Measurements from ENCODE around the gene CYP4V2. TPM values are rescaled to one million over a fixed set of nuclear protein-coding genes. Genes with fewer than 3 reads are reported as not detected.

The CYP4V2 gene
- total RNA-seq, 1 experiment from 2014 or later, result 2.0 TPM

DNA sequence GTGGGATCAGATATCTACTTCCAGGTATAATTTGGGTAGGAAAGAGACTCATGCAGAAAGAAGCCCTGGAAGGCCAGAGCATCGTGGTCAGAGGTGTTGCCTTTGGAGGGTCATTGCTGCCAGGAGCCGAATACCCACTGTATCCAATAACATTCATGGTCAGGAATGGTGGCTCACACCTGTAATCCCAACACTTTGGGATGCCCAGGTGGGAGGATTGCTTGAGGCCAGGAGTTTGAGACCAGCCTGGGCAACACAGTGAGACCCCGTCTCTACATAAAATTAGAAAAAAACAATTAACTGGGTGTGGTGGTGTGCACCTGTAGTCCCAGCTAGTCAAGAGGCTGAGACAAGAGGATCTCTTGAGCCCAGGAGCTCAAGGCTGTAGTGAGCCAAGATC, 63.8 kb downstream of the CYP4V2 start:
- no peak for ATAC-seq
- Mint-ChIP-seq H3K4me1 (peaks cover 37% of the 10 kb centered on the region), H3K27ac (peak overlapping the region; percentile 11; the same call in 1 of the 2 replicates), H3K36me3 (peaks cover 37% of the 10 kb centered on the region), H3K9me3 (peaks cover 3% of the 10 kb centered on the region), H3K4me3 (no peak overlapping the region), H3K27me3 (ENCODE audit: low read depth) (no peaks in the 10 kb centered on the region)
- TF ChIP-seq, protein P1, sequence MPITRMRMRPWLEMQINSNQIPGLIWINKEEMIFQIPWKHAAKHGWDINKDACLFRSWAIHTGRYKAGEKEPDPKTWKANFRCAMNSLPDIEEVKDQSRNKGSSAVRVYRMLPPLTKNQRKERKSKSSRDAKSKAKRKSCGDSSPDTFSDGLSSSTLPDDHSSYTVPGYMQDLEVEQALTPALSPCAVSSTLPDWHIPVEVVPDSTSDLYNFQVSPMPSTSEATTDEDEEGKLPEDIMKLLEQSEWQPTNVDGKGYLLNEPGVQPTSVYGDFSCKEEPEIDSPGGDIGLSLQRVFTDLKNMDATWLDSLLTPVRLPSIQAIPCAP (CRISPR knock-in tag; IDR thresholded peaks at IDR 0.05), result no peak
- TF ChIP-seq ZNF121 (CRISPR knock-in tag; IDR thresholded peaks at IDR 0.05) (peak; percentile 92), ZNF219 (CRISPR knock-in tag; IDR thresholded peaks at IDR 0.05; ENCODE audit: borderline replicate concordance) (no peak)
- POLR2A ChIA-PET, result no interaction called here
- CTCF ChIA-PET, result no interaction called here
- no peak for DNase-seq (ENCODE audit: low spot score)

DNA sequence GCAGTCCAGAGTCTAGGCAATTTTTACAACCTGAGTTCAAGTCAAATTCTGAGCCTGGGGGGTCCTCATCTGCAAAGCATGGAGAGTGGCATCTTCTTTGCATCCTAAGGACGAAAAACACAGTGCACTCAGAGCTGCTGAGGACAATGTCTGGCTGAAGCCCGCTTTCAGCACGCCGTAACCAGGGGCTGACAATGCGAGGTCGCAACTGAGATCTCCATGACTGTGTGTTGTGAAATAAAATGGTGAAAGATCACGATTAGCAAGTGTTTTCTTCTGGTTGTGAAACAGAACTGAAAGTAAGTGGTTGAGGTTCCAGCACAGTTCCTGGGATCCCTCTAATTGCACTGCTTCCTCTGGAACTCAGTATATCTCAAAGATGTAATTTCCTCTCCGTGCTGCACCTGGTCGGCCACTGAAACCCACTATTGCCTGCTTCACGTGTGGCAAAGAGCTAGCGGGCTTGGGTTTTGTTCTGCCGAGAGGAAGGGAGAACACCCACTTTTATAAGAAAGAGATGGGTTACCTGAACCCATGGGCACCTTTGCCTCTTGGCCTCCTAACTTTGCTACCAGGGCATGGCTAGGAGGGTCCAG, 66.9 kb downstream of the CYP4V2 start:
- CTCF ChIA-PET, result no interaction called here
- H3K27me3 Mint-ChIP-seq (ENCODE audit: low read depth), result no peaks in the 10 kb centered on the region
- POLR2A ChIA-PET, result no interaction called here
- H3K4me1 Mint-ChIP-seq, result peaks cover 29% of the 10 kb centered on the region
- no peak for DNase-seq (ENCODE audit: low spot score)
- H3K36me3 Mint-ChIP-seq, result peaks cover 39% of the 10 kb centered on the region
- no peak overlapping the region for H3K27ac Mint-ChIP-seq
- no peak overlapping the region for H3K4me3 Mint-ChIP-seq
- TF ChIP-seq, protein P2, sequence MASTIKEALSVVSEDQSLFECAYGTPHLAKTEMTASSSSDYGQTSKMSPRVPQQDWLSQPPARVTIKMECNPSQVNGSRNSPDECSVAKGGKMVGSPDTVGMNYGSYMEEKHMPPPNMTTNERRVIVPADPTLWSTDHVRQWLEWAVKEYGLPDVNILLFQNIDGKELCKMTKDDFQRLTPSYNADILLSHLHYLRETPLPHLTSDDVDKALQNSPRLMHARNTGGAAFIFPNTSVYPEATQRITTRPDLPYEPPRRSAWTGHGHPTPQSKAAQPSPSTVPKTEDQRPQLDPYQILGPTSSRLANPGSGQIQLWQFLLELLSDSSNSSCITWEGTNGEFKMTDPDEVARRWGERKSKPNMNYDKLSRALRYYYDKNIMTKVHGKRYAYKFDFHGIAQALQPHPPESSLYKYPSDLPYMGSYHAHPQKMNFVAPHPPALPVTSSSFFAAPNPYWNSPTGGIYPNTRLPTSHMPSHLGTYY (CRISPR knock-in tag; IDR thresholded peaks at IDR 0.05), result no peak
- TF ChIP-seq NR1H2 (CRISPR knock-in tag; IDR thresholded peaks at IDR 0.05), result no peak
- TF ChIP-seq, protein P3, sequence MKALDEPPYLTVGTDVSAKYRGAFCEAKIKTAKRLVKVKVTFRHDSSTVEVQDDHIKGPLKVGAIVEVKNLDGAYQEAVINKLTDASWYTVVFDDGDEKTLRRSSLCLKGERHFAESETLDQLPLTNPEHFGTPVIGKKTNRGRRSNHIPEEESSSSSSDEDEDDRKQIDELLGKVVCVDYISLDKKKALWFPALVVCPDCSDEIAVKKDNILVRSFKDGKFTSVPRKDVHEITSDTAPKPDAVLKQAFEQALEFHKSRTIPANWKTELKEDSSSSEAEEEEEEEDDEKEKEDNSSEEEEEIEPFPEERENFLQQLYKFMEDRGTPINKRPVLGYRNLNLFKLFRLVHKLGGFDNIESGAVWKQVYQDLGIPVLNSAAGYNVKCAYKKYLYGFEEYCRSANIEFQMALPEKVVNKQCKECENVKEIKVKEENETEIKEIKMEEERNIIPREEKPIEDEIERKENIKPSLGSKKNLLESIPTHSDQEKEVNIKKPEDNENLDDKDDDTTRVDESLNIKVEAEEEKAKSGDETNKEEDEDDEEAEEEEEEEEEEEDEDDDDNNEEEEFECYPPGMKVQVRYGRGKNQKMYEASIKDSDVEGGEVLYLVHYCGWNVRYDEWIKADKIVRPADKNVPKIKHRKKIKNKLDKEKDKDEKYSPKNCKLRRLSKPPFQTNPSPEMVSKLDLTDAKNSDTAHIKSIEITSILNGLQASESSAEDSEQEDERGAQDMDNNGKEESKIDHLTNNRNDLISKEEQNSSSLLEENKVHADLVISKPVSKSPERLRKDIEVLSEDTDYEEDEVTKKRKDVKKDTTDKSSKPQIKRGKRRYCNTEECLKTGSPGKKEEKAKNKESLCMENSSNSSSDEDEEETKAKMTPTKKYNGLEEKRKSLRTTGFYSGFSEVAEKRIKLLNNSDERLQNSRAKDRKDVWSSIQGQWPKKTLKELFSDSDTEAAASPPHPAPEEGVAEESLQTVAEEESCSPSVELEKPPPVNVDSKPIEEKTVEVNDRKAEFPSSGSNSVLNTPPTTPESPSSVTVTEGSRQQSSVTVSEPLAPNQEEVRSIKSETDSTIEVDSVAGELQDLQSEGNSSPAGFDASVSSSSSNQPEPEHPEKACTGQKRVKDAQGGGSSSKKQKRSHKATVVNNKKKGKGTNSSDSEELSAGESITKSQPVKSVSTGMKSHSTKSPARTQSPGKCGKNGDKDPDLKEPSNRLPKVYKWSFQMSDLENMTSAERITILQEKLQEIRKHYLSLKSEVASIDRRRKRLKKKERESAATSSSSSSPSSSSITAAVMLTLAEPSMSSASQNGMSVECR (CRISPR knock-in tag; IDR thresholded peaks at IDR 0.05; ENCODE audit: borderline replicate concordance), result no peak
- peaks cover 8% of the 10 kb centered on the region for H3K9me3 Mint-ChIP-seq
- no peak for ATAC-seq

DNA sequence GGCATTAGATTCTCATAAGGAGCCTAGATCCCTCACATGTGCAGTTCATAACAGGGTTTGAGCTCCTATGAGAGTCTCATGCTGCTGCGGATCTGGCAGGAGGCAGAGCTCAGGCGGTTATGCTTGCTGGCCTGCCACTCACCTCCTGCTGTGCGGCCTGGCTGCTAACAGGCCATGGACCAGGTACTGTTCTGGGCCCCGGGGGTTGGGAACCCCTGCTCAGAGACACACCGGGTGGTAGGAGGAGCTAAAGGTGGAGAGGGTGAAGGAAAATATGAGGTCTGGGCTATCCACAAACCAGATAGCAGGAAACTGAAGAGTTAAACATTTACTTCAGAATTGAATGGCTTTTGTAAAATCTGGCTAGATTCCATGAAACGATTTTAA, 68.7 kb downstream of the CYP4V2 start:
- POLR2A ChIA-PET, result no interaction called here
- DNase-seq (ENCODE audit: low spot score), result no peak
- peaks cover 37% of the 10 kb centered on the region for H3K4me1 Mint-ChIP-seq
- ATAC-seq, result no peak
- peaks cover 30% of the 10 kb centered on the region for H3K36me3 Mint-ChIP-seq
- CTCF ChIA-PET, result no interaction called here
- peaks cover 8% of the 10 kb centered on the region for H3K9me3 Mint-ChIP-seq
- TF ChIP-seq, protein P4, sequence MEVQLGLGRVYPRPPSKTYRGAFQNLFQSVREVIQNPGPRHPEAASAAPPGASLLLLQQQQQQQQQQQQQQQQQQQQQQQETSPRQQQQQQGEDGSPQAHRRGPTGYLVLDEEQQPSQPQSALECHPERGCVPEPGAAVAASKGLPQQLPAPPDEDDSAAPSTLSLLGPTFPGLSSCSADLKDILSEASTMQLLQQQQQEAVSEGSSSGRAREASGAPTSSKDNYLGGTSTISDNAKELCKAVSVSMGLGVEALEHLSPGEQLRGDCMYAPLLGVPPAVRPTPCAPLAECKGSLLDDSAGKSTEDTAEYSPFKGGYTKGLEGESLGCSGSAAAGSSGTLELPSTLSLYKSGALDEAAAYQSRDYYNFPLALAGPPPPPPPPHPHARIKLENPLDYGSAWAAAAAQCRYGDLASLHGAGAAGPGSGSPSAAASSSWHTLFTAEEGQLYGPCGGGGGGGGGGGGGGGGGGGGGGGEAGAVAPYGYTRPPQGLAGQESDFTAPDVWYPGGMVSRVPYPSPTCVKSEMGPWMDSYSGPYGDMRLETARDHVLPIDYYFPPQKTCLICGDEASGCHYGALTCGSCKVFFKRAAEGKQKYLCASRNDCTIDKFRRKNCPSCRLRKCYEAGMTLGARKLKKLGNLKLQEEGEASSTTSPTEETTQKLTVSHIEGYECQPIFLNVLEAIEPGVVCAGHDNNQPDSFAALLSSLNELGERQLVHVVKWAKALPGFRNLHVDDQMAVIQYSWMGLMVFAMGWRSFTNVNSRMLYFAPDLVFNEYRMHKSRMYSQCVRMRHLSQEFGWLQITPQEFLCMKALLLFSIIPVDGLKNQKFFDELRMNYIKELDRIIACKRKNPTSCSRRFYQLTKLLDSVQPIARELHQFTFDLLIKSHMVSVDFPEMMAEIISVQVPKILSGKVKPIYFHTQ (CRISPR knock-in tag; IDR thresholded peaks at IDR 0.05), result 0 out of 2 replicates have a peak, but pooled peaks have one; percentile 33
- TF ChIP-seq ZNF423 (CRISPR knock-in tag; IDR thresholded peaks at IDR 0.05), result peak; percentile 79
- TF ChIP-seq, protein P5, sequence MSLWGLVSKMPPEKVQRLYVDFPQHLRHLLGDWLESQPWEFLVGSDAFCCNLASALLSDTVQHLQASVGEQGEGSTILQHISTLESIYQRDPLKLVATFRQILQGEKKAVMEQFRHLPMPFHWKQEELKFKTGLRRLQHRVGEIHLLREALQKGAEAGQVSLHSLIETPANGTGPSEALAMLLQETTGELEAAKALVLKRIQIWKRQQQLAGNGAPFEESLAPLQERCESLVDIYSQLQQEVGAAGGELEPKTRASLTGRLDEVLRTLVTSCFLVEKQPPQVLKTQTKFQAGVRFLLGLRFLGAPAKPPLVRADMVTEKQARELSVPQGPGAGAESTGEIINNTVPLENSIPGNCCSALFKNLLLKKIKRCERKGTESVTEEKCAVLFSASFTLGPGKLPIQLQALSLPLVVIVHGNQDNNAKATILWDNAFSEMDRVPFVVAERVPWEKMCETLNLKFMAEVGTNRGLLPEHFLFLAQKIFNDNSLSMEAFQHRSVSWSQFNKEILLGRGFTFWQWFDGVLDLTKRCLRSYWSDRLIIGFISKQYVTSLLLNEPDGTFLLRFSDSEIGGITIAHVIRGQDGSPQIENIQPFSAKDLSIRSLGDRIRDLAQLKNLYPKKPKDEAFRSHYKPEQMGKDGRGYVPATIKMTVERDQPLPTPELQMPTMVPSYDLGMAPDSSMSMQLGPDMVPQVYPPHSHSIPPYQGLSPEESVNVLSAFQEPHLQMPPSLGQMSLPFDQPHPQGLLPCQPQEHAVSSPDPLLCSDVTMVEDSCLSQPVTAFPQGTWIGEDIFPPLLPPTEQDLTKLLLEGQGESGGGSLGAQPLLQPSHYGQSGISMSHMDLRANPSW (CRISPR knock-in tag; conservative IDR thresholded peaks at IDR 0.05; ENCODE audit: low read depth), result no peak
- no peak overlapping the region for H3K4me3 Mint-ChIP-seq
- H3K27me3 Mint-ChIP-seq (ENCODE audit: low read depth), result no peaks in the 10 kb centered on the region
- H3K27ac Mint-ChIP-seq, result peak overlapping the region; percentile 36

Other genes with a start within 250 kb of the CYP4V2 start
- 1.4 to 1.8 TPM (median 1.5 TPM) in 3 replicates for gene TLR3, start 122.4 kb upstream of the CYP4V2 start, total RNA-seq (2021)
- gene FAM149A, start 86.9 kb upstream of the CYP4V2 start, total RNA-seq (2021), result 11.3 to 14.6 TPM (median 12.0 TPM) in 3 replicates
- 9.8 to 10.1 TPM (median 10.1 TPM) in 3 replicates for gene KLKB1, start 35.9 kb downstream of the CYP4V2 start, total RNA-seq (2021)
- 1.6 to 1.9 TPM (median 1.6 TPM) in 3 replicates for gene F11, start 74.6 kb downstream of the CYP4V2 start, total RNA-seq (2021)